Calu3 (cell line): ENCODE data around the gene ABCA4. TPM values are rescaled to one million over a fixed set of nuclear protein-coding genes. Genes with fewer than 3 reads are reported as not detected.
A peak's percentile ranks its signal among the peaks of the same experiment; 100 is the strongest.

Experiments used
- BruUV-seq: library from RNA; stranded (reverse); fragments of 400-500 nt; replicated peaks from 2 replicates; lab custom pipeline; 2021; lab: Mats Ljungman, UMichigan
- CTCF ChIA-PET: fragments of 300-600 bp; sonication (Branson Sonifier 250); formaldehyde crosslinking; loops from one replicate; lab custom pipeline; 2022; ENCODE audit warnings: antibody characterized with exemption; lab: Charles Lee
- DNase-seq: peaks from one replicate; pipeline ENCODE4 v3.0.0; 2022
- H3K27ac Mint-ChIP-seq: one replicate; pipeline ENCODE4 v1.8.0; 2022; ENCODE audit warnings: mixed read lengths; ENCODE audit not compliant: unreplicated experiment
- H3K27me3 Mint-ChIP-seq: one replicate; pipeline ENCODE4 v1.8.0; 2022; ENCODE audit warnings: mixed read lengths; ENCODE audit not compliant: unreplicated experiment
- H3K36me3 Mint-ChIP-seq: one replicate; pipeline ENCODE4 v1.8.0; 2022; ENCODE audit warnings: mild to moderate bottlenecking, moderate library complexity, mixed read lengths; ENCODE audit not compliant: insufficient read depth, unreplicated experiment
- H3K4me1 Mint-ChIP-seq: one replicate; pipeline ENCODE4 v1.8.0; 2022; ENCODE audit warnings: mild to moderate bottlenecking, low read depth, mixed read lengths; ENCODE audit not compliant: unreplicated experiment
- H3K4me3 Mint-ChIP-seq: one replicate; pipeline ENCODE4 v1.8.0; 2022; ENCODE audit warnings: mild to moderate bottlenecking, low read depth, moderate library complexity, mixed read lengths; ENCODE audit not compliant: unreplicated experiment
- H3K9me3 Mint-ChIP-seq: one replicate; pipeline ENCODE4 v1.8.0; 2022; ENCODE audit warnings: low read depth, mixed read lengths; ENCODE audit not compliant: unreplicated experiment
- intact Hi-C: fragments of 100-400 bp; cut with micrococcal nuclease; formaldehyde crosslinking; loops from one replicate; pipeline ENCODE4 v1.10.0; 2022; ENCODE audit not compliant: unreplicated experiment
- total RNA-seq: library from RNA; stranded (reverse); gene quantifications from 2 replicates; pipeline ENCODE4 v1.2.3, GENCODE V29; 2022
- TF ChIP-seq, protein P1 (sequence below): fragments of 200-600 bp; IDR thresholded peaks from one replicate; pipeline ENCODE4 v1.8.0; 2022; ENCODE audit warnings: antibody characterized with exemption; ENCODE audit not compliant: unreplicated experiment

Gene ABCA4
- total RNA-seq, 1 experiment from 2014 or later: 0.31 TPM

DNA sequence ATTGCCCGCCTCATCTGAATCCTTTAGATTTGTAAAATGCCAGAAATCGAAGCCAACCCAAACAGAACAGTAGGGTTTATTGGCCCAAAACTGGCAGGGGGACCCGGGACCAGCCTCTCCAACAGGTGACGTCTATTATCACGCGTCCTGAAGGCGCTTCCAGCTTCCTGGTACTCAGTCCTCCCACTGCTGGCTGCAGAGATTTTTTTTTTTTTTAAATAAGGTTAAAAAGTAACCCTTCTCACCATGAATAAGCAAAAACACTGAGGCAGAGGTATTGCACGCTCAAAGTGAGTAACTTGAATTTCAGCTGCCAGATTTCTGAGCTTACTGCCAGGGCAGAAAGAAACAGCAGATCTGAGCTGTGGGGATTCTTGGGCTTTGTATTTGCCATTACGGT, 157.4 kb downstream of the ABCA4 start:
- Mint-ChIP-seq H3K4me3 (peak overlapping the region; percentile 54), H3K4me1 (peaks cover 27% of the 10 kb centered on the region), H3K27me3 (no peaks in the 10 kb centered on the region), H3K9me3 (no peaks in the 10 kb centered on the region), H3K36me3 (peaks cover 10% of the 10 kb centered on the region), H3K27ac (peak overlapping the region; percentile 90)
- intact Hi-C loops: no loop called here
- peak; percentile 47 for DNase-seq
- TF ChIP-seq, protein P1, sequence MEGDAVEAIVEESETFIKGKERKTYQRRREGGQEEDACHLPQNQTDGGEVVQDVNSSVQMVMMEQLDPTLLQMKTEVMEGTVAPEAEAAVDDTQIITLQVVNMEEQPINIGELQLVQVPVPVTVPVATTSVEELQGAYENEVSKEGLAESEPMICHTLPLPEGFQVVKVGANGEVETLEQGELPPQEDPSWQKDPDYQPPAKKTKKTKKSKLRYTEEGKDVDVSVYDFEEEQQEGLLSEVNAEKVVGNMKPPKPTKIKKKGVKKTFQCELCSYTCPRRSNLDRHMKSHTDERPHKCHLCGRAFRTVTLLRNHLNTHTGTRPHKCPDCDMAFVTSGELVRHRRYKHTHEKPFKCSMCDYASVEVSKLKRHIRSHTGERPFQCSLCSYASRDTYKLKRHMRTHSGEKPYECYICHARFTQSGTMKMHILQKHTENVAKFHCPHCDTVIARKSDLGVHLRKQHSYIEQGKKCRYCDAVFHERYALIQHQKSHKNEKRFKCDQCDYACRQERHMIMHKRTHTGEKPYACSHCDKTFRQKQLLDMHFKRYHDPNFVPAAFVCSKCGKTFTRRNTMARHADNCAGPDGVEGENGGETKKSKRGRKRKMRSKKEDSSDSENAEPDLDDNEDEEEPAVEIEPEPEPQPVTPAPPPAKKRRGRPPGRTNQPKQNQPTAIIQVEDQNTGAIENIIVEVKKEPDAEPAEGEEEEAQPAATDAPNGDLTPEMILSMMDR: no peak
- BruUV-seq: no TSS peak
- CTCF ChIA-PET: interaction anchor here (0.7 to 0.9 kb wide), 3 partner anchors 17 to 309 kb away, joined by 3 to 4 read pairs (median 3); partner anchors contain the start of gene GCLM

DNA sequence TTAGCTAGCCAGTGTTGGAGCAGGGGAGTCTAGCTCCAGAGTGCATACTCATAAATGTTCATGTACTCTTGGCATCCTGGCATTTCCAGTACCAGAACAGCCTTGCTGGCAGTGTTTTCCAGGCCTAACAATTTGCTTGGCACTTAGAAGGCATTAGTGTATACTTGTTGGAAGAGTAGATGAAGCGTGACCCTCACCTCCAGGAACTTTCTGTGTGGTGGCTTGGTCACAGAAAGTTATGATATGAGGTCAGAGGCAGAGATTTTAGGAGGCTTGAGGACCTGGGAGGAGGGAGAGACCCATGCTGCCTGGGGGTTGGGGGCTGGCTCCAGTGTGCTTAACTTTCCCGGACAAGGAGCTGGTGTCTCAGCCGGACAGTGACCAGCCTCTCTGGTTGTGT, 159.0 kb downstream of the ABCA4 start:
- Mint-ChIP-seq H3K27ac (no peak overlapping the region), H3K9me3 (peaks cover 7% of the 10 kb centered on the region), H3K36me3 (peaks cover 10% of the 10 kb centered on the region), H3K4me1 (peaks cover 38% of the 10 kb centered on the region), H3K4me3 (no peak overlapping the region), H3K27me3 (no peaks in the 10 kb centered on the region)
- no TSS peak for BruUV-seq
- CTCF ChIA-PET: no interaction called here
- no peak for DNase-seq
- TF ChIP-seq, protein P1: no peak
- intact Hi-C loops: no loop called here

DNA sequence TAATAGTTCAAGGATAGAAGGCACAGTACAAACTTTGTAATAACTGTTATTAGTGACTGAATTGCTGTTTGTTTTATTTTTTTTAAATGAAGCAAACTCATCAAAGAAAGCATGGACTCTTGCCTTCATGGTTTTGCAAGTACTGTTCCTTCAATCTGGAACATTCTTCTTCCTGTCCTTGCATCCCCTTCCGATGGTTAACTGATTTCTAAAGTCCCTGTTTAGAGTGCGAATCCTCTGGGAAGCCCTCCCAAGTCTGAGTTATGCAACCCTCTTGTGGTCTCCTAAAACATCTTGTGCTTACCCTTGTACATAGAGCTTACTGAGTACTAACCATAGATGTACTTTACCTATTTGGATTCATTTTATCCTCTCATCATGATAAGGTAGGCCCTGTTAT, 159.5 kb downstream of the ABCA4 start:
- CTCF ChIA-PET: no interaction called here
- H3K9me3 Mint-ChIP-seq: peaks cover 7% of the 10 kb centered on the region
- DNase-seq: no peak
- H3K4me1 Mint-ChIP-seq: peaks cover 38% of the 10 kb centered on the region
- intact Hi-C loops: no loop called here
- H3K27ac Mint-ChIP-seq: no peak overlapping the region
- no peaks in the 10 kb centered on the region for H3K27me3 Mint-ChIP-seq
- peaks cover 10% of the 10 kb centered on the region for H3K36me3 Mint-ChIP-seq
- BruUV-seq: no TSS peak
- TF ChIP-seq, protein P1: no peak
- H3K4me3 Mint-ChIP-seq: no peak overlapping the region

DNA sequence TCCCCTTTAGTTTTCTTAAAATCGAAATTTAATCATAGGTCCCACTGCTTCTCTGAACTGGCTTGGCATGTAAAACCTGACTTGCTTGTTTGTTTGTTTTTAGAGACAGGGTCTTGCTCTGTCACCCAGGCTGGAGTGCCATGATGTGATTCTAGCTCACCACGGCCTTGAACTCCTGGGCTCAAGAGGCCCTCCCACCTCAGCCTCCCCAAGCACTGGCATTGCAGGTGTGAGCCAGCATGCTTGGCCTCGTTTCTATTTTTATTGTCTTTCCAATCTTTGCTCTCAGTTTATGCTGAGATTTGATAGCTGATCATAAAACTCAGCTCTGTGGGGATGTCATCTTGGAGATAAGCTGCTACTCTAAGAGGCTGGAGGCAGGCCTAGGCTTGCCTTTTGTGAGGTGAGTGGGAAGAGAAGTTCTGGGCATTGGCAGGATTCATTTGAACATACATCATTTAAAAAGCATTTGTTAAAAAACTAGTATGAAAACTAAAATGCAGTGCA, 160.3 kb downstream of the ABCA4 start:
- no peak overlapping the region for H3K27ac Mint-ChIP-seq
- peaks cover 6% of the 10 kb centered on the region for H3K36me3 Mint-ChIP-seq
- peaks cover 10% of the 10 kb centered on the region for H3K9me3 Mint-ChIP-seq
- H3K4me1 Mint-ChIP-seq: peaks cover 38% of the 10 kb centered on the region
- BruUV-seq: no TSS peak
- no peaks in the 10 kb centered on the region for H3K27me3 Mint-ChIP-seq
- CTCF ChIA-PET: no interaction called here
- TF ChIP-seq, protein P1: no peak
- intact Hi-C loops: no loop called here
- H3K4me3 Mint-ChIP-seq: no peak overlapping the region
- DNase-seq: no peak
